ENCODE measurements around the gene TMEM244. TPM values are rescaled to one million over a fixed set of nuclear protein-coding genes. Genes with fewer than 3 reads are reported as not detected.

The TMEM244 gene
- not detected in 2 replicates for total RNA-seq (2014; rRNA removed)
- percentile 12 among the genes with signal in this experiment for Bru-seq, nascent RNA
- BruChase-seq, experiment 1, labeled RNA remaining after a 6-hour chase, result percentile 13 among the genes with signal in this experiment
- BruChase-seq, experiment 2, labeled RNA remaining after a 2-hour chase, result percentile 17 among the genes with signal in this experiment
- long read RNA-seq, result 0 reads

GRCh38 chr6:129860908-129861665 is at the start of gene TMEM244:
Gene TMEM244, minus strand, starts transcription at chr6:129861315. Its CDS starts 127 bp downstream, at chr6:129861188.
- peak within 1 kb of the TSS; percentile 56 for H3K4me3 ChIP-seq (ENCODE audit: low read length)
- H3K9me3 ChIP-seq (ENCODE audit: low read length), result no peaks in the 10 kb centered on the region
- H2AFZ ChIP-seq (ENCODE audit: low read length), result peak within 1 kb of the TSS; percentile 80
- H3K36me3 ChIP-seq (ENCODE audit: low read depth, low read length), result no peaks in the 10 kb centered on the region
- intact Hi-C loops (cut with micrococcal nuclease), result loop anchor here (10.0 kb wide), 1 partner anchor 366 kb away; no protein-coding TSS in a partner anchor
- CTCF ChIA-PET, result no interaction called here
- no peaks in the 10 kb centered on the region for H4K20me1 ChIP-seq (ENCODE audit: low read length)
- H3K9ac ChIP-seq (ENCODE audit: low read length), result 0 out of 2 replicates have a peak within 1 kb of the TSS, but pooled peaks have one; percentile 22
- BruUV-seq (replicated peaks), result no TSS peak
- H3K9me2 ChIP-seq (replicated peaks; ENCODE audit: low read length), result no peaks in the 10 kb centered on the region
- ATAC-seq (peak; percentile 29), DNase-seq (peak; percentile 28)
- 0 out of 2 replicates have a peak within 1 kb of the TSS, but pooled peaks have one; percentile 3 for H3K27ac ChIP-seq (ENCODE audit: low read length)
- H3F3A ChIP-seq (ENCODE audit: low read length, unreplicated experiment), result no peaks in the 10 kb centered on the region
- H3K27me3 ChIP-seq (ENCODE audit: low read length), result no peaks in the 10 kb centered on the region
- no peak for TF ChIP-seq EZH2phosphoT487 (IDR thresholded peaks at IDR 0.05; ENCODE audit: borderline replicate concordance, low read length)
- TF ChIP-seq CTCF (conservative IDR thresholded peaks at IDR 0.05; ENCODE audit: low read depth, low read length), result no peak
- no peak for TF ChIP-seq EZH2 (IDR thresholded peaks at IDR 0.05; ENCODE audit: low read length, unreplicated experiment)
- H3K4me1 ChIP-seq (ENCODE audit: insufficient read depth, low read length), result peaks cover 35% of the 10 kb centered on the region
- POLR2A ChIA-PET (ENCODE audit: unreplicated experiment), result no interaction called here
- H3K4me2 ChIP-seq (ENCODE audit: low read length), result peak within 1 kb of the TSS; percentile 80
- no peaks in the 10 kb centered on the region for H3K79me2 ChIP-seq (ENCODE audit: low read length)

GRCh38 chr6:129908858-129909257 is 47.7 kb upstream of the TMEM244 start:
- BruUV-seq (replicated peaks), result no TSS peak
- no peak overlapping the region for H3K4me2 ChIP-seq (ENCODE audit: low read length)
- H4K20me1 ChIP-seq (ENCODE audit: low read length), result no peaks in the 10 kb centered on the region
- H3K9ac ChIP-seq (ENCODE audit: low read length), result no peak overlapping the region
- ATAC-seq (no peak), DNase-seq (no peak)
- H3K9me2 ChIP-seq (replicated peaks; ENCODE audit: low read length), result no peaks in the 10 kb centered on the region
- H3K4me1 ChIP-seq (ENCODE audit: insufficient read depth, low read length), result no peaks in the 10 kb centered on the region
- no peaks in the 10 kb centered on the region for H3K27me3 ChIP-seq (ENCODE audit: low read length)
- intact Hi-C loops (cut with micrococcal nuclease), result no loop called here
- no peaks in the 10 kb centered on the region for H3K36me3 ChIP-seq (ENCODE audit: low read depth, low read length)
- ChIA-PET CTCF (no interaction called here), POLR2A (ENCODE audit: unreplicated experiment) (no interaction called here)
- no peak overlapping the region for H3K4me3 ChIP-seq (ENCODE audit: low read length)
- no peaks in the 10 kb centered on the region for H3K9me3 ChIP-seq (ENCODE audit: low read length)
- no peak overlapping the region for H3K27ac ChIP-seq (ENCODE audit: low read length)
- no peaks in the 10 kb centered on the region for H3F3A ChIP-seq (ENCODE audit: low read length, unreplicated experiment)
- H2AFZ ChIP-seq (ENCODE audit: low read length), result no peak overlapping the region
- no peak for TF ChIP-seq CTCF (conservative IDR thresholded peaks at IDR 0.05; ENCODE audit: low read depth, low read length)
- no peaks in the 10 kb centered on the region for H3K79me2 ChIP-seq (ENCODE audit: low read length)

GRCh38 chr6:129908356-129908755 is 47.2 kb upstream of the TMEM244 start:
- Histone ChIP-seq H2AFZ (ENCODE audit: low read length) (no peak overlapping the region), H3K79me2 (ENCODE audit: low read length) (no peaks in the 10 kb centered on the region), H3K27me3 (ENCODE audit: low read length) (no peaks in the 10 kb centered on the region), H3F3A (ENCODE audit: low read length, unreplicated experiment) (no peaks in the 10 kb centered on the region), H3K4me3 (ENCODE audit: low read length) (no peak overlapping the region), H3K4me2 (ENCODE audit: low read length) (no peak overlapping the region), H3K9ac (ENCODE audit: low read length) (no peak overlapping the region), H3K36me3 (ENCODE audit: low read depth, low read length) (no peaks in the 10 kb centered on the region), H4K20me1 (ENCODE audit: low read length) (no peaks in the 10 kb centered on the region), H3K27ac (ENCODE audit: low read length) (no peak overlapping the region), H3K4me1 (ENCODE audit: insufficient read depth, low read length) (no peaks in the 10 kb centered on the region), H3K9me2 (replicated peaks; ENCODE audit: low read length) (no peaks in the 10 kb centered on the region), H3K9me3 (ENCODE audit: low read length) (no peaks in the 10 kb centered on the region)
- CTCF ChIA-PET, result no interaction called here
- POLR2A ChIA-PET (ENCODE audit: unreplicated experiment), result no interaction called here
- intact Hi-C loops (cut with micrococcal nuclease), result no loop called here
- DNase-seq (no peak), ATAC-seq (no peak)
- BruUV-seq (replicated peaks), result no TSS peak
- TF ChIP-seq CTCF (conservative IDR thresholded peaks at IDR 0.05; ENCODE audit: low read depth, low read length), result no peak
- TF ChIP-seq EZH2 (IDR thresholded peaks at IDR 0.05; ENCODE audit: low read length, unreplicated experiment), result no peak
- TF ChIP-seq EZH2phosphoT487 (IDR thresholded peaks at IDR 0.05; ENCODE audit: borderline replicate concordance, low read length), result no peak
